Right ventricle myocardium superior (tissue), 1 donor: Measurements from ENCODE around the gene KERA. TPM values are rescaled to one million over a fixed set of nuclear protein-coding genes. Genes with fewer than 3 reads are reported as not detected.
"Not testable (repeated sequence)": the region's sequence is repeated elsewhere in the genome, so short reads cannot be mapped to it uniquely, and the experiment has no call there.

Source experiments
- ATAC-seq: fragments of 200-7000 bp; cut with Tn5 transposase; one replicate; pipeline ENCODE4 v1.9.1; 2020; ENCODE audit warnings: mild to moderate bottlenecking; ENCODE audit not compliant: poor library complexity
- DNase-seq: peaks from one replicate; pipeline ENCODE4 v3.0.0-alpha.2; 2020
- intact Hi-C: fragments of 100-400 bp; cut with DNase I; formaldehyde crosslinking; loops from one replicate; pipeline ENCODE4 v1.11.2; 2022
- long read RNA-seq: library from polyadenylated mRNA; unstranded; transcript quantifications from one replicate; pipeline ENCODE4 v2.0.0, GENCODE V29; 2021
- total RNA-seq: library from RNA; stranded (reverse); fragmentation: NEBNext Ultra II Directional; extraction: Animal tissue kit (Norgen Biotek cat#: 25700); gene quantifications from one replicate; pipeline ENCODE4 v1.2.1, GENCODE V29; 2021
- donor health status: DM: no; HTN: yes; CAD: no; lungs with severe emphysema.

KERA gene, protein sequence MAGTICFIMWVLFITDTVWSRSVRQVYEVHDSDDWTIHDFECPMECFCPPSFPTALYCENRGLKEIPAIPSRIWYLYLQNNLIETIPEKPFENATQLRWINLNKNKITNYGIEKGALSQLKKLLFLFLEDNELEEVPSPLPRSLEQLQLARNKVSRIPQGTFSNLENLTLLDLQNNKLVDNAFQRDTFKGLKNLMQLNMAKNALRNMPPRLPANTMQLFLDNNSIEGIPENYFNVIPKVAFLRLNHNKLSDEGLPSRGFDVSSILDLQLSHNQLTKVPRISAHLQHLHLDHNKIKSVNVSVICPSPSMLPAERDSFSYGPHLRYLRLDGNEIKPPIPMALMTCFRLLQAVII
- total RNA-seq: not detected
- long read RNA-seq: 0 reads

DNA sequence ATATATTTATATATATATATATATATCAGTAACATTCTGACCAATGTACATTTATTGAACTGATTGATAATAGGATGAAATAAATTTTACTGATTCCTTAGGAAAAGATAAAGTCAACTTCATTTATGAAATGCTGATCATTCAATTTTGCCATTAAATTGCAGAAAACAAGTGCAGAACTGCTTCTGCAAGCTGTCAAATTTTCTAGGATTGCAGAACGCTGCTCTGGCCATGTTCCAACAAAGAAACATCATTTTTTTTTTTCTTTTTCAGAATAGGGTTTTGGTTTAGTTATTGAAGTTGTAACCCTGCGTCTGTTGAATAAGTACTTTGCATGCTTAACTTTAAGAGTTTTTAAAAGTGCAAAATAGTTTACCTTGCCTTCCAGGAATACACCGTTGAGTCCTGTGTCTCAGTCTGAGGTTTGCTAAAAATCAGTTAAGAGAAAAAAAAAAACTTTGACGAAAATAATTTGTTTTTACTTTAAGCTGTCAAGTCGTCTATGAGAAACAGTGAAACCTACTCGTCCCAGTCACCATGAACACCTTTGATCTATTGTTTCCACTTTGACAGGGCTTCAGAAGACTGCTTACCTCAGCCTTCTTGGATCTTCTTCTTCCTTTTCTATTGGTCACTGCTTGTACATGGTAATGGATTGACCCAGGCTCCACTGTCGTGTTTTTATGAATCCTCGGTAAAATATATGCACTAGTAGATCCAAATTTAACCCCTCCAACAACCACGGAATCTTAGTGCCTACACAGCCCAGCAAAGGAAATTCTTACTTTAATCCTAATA lies at the start of gene KERA:
TSS of gene KERA (minus strand) at position 657 of the 798 bp plus-strand sequence. CDS start 1,743 bp downstream, outside the sequence.
- no peak for DNase-seq
- intact Hi-C loops: no loop called here
- ATAC-seq: no peak

DNA sequence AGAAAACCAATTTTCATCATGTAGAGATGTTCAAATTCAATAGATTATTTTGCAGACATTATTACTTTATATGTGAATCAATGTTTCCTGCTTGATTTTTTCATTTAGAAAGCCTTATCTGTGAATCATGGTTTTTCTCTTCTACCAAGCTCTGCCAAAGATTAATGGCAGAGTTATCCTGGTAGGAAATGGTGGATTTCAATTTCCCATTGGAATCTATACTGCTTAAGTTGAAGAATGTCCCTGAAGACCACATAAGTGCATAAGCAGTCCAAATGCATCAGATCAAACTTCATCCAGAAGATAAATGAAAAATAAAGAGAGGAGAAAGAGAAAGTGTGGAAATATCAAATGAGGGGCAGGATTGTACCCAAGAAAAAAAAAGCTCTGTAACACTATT lies 48.5 kb upstream of the KERA start:
- intact Hi-C loops: loop anchor here (5.0 kb wide), 1 partner anchor 129 kb away; no protein-coding TSS in a partner anchor
- ATAC-seq: no peak
- DNase-seq: no peak

DNA sequence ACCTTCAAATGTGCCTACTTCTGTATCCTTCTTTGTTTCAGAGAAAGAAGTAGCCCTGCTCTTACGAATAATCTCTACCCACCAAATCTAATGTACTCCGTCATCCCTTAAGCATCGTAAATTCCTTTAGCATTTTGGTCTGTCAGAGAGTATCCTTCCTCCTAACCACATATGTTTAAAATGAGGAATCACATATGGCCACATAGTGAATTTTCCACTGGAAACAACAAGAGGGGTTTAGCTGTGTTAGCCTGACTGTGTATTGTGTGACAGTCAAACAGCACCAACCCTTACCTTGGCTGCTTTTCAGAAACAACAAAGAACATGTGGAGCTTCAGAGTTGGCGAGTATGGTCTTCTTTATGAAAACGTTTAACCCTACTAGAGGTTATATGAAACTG lies 48.0 kb upstream of the KERA start:
- DNase-seq: no peak
- intact Hi-C loops: loop anchor here (5.0 kb wide), 1 partner anchor 129 kb away; no protein-coding TSS in a partner anchor
- no peak for ATAC-seq

DNA sequence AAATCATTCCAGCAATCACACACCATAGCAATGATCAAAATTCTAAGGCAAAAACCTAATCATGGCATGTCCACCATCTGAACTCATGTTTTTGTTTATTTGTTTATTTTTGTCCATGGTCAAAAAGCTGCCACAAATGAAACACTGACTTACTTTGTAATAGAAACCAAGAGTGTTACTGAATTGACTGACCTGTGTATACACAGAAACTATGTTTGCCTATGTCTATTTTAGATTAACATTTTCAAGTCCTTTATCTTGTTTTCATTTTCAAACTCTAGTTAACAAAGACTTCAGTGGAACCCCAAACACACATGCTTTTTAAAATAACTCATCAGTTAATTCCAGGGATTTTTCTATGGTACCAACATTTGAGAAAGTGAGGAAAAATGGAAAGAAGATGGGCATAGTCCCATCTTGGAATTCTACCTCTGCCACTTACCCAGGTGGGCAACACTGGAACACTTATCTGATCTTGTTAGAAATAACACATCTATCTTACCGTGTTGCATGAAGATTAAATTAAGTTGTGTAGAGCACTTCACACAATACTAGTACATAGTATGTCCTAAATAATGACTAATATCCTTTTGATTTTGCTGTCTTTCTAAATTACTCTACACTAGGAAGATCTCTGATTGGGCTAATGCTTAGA lies 47.1 kb upstream of the KERA start:
- ATAC-seq: no peak
- intact Hi-C loops: loop anchor here (5.0 kb wide), 1 partner anchor 128 kb away; no protein-coding TSS in a partner anchor
- DNase-seq: no peak

DNA sequence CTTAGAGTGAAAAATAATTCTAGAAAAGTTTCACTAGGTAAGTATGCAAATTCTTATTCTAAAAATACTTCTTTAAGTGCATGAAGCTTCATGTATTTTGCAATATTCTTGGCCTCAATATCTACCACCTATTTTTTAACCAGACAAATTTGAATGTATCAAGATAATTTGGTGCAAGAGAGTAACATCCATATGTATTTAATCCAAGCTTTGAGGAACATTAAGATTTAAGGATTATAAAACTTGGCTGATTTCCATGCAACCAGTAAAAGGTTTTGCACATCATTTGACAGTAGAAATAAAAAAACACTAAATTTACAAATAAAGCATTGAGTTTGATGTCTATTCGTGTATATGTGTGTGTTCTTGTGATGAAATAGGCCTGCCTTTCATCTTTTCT lies 45.8 kb upstream of the KERA start:
- ATAC-seq (no peak), DNase-seq (no peak)
- intact Hi-C loops: no loop called here

DNA sequence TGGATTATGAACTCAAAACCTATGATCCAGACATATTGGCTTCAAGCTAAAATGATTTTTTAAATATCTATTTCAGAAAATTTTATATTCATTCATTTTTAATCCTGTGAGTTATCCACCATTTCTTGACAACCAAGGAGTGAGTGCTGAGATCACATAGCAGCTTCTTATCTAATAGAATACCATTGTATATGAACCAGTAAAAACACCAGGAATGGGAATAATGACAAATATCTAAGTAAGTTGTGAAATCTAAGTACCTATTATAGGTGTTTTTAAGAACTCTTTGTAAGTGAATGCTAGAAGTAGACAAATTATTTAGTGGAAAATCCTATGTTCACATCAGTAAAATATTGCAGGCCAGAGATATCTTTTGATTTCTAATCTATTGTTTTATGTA lies 45.3 kb upstream of the KERA start:
- DNase-seq (no peak), ATAC-seq (no peak)
- intact Hi-C loops: no loop called here

DNA sequence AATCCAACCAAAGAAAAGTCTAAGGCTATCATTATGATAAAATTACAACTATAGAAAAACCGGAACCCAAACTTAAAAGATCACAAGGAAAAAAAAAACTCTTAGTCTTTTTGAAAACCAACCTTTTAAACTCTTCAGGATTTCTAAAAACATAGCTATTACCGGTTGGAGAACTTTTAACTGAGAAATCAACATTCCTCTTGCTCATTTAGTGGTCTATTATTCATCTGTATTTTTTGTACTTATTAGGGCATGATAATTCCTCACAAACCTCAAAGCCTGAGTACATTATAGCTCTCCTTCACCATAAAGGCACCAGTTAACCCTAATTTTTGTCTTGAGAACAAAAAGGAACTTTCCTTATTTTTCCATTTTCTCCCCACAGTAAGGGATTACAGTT lies 43.1 kb upstream of the KERA start:
- intact Hi-C loops: no loop called here
- ATAC-seq (no peak), DNase-seq (no peak)

DNA sequence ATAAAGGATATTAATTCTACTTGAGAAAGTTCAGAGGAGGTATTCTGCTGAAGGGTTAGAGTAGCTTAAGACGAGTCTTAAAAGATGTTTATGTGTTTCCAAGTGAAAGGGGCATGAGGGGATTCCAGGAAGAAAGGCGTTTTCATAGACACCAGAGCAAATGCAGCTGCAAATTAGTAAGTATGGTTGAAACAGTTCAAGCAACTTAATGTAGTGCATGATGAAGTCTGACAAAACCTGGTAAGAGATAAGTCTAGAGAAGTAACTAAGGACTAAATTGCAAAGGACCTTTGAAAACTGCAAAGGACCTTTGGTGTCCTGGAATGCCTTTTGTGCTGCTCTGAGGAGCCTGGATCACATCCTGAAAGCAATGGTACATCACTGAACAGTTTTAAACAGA lies 42.0 kb upstream of the KERA start:
- no peak for DNase-seq
- ATAC-seq: no peak
- intact Hi-C loops: no loop called here

DNA sequence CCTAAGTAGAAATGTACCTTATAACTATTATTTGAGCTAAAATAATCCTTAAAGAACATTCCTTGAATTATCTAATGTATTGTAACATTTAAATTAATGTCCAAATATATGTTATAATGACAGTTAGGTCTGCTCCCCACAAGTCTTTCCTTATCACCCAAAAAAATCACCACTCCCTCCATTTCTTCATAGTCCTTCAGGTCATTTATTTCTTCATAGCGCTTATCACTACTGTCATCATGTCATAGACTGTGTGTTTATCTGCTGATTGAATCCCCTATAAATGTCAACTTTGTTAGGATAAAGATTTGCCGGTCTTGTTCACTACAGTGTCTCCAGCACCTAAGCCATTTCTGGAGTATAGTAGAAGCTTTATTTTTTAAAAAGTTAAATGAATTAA lies 41.5 kb upstream of the KERA start:
- no peak for DNase-seq
- intact Hi-C loops: no loop called here

DNA sequence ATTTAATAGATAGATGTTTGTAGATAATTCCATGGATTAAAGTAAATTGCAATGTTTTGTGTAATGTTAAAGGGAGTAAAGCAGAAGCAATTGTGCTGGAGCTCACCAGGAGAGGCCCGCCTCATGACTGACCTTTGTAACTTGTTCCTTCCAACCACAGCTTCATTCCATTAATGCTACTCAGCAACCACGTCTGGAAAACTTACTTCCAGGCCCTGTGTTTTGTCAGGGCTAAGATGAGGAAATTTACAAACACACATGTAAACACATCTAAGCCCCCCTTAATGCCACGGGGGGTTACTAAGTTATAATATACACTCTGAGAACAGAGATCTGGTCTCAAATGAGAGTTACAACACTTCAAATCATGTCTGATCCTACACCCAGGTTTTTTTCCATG lies 41.1 kb upstream of the KERA start:
- intact Hi-C loops: no loop called here
- DNase-seq (no peak), ATAC-seq (peak; percentile 46)

More for the DNA sequence above, 41.5 kb upstream of the KERA start:
- no peak for ATAC-seq

DNA sequence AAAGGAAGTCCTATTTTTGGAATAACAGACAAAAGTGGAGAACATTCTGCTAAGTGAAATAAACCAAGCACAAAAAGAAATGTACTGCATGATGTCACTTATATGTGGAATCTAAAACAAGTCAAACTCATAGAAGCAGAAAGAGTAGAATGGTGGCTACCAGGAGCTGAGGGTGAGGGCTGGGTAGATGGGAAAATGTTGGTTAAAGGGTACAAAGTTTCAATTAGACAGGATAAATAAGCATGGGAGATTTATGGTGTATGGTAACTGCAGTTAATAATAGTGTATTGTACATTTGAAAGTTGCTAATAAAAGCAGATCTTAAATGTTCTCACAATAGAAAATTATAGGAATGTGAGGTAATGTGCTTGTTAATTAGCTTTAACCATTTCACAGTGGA lies 40.6 kb upstream of the KERA start:
- intact Hi-C loops: no loop called here
- no peak for ATAC-seq
- no peak for DNase-seq

DNA sequence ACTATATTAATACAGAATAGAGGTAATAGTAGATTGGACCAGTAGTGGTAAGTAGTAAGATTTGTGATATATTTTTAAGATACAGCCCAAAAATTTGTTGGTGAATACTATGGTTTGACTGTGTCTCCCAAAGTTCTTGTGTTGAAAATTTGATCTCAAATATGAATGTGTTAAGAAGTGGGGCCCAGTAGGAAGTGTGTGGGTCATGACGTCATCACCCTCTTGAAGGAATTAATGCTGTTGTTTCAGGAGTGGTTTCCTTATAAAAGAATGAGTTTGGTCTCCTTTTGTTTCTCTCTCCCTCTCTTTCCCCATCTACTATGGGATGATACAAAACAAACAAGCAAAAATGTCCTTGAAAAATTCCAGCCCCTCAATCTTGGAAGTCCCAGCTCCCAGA lies 37.1 kb upstream of the KERA start:
- no peak for ATAC-seq
- DNase-seq: no peak
- intact Hi-C loops: no loop called here

DNA sequence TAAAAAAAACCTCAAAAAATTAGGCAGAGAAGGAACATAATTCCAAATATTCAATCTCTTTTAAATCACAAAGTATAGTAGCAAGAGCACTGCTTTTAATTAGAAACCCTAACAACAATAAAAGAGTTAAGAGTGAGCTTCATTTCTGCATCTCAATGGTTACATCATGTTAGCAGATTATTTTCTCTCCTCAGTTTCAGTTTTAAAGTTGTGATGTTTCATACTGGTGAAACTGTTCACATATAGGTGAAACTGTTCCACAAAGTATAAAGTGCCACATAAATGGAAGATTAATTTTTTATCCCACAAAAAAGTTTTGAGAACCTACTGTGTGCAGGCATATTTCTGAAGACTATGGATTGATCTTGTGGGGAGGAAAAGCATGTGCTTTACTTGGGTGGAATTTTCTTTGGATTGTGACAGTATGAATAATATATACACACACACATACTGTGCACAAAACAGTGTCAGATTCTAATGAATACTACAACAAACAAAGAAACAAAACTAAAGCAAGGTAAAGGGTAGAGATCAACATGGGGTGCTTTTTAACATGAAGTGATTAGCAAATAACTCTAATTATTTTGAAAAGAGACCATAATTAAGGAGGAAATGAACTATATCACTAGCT lies 36.3 kb upstream of the KERA start:
- DNase-seq (no peak), ATAC-seq (no peak)
- intact Hi-C loops: no loop called here

DNA sequence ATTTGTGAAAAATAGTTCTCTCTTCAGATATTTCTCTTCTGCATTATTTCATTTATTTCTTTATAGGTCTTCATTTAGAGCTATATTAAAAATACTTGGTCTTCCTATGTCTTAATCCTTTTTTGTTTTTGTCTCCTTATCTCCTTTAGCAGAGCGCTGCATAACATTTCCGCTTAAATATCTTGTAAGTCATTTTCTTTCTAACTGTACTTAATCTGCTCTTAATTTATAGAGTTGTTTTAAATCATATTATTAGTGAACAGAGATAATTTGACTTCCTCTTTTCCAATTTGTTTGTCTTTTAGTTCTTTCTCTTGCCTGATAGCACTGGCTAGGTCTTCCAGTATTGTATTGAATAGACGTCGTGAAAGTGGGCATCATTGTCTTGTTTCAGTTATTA lies 35.5 kb upstream of the KERA start:
- ATAC-seq: no peak
- intact Hi-C loops: no loop called here
- DNase-seq: no peak

DNA sequence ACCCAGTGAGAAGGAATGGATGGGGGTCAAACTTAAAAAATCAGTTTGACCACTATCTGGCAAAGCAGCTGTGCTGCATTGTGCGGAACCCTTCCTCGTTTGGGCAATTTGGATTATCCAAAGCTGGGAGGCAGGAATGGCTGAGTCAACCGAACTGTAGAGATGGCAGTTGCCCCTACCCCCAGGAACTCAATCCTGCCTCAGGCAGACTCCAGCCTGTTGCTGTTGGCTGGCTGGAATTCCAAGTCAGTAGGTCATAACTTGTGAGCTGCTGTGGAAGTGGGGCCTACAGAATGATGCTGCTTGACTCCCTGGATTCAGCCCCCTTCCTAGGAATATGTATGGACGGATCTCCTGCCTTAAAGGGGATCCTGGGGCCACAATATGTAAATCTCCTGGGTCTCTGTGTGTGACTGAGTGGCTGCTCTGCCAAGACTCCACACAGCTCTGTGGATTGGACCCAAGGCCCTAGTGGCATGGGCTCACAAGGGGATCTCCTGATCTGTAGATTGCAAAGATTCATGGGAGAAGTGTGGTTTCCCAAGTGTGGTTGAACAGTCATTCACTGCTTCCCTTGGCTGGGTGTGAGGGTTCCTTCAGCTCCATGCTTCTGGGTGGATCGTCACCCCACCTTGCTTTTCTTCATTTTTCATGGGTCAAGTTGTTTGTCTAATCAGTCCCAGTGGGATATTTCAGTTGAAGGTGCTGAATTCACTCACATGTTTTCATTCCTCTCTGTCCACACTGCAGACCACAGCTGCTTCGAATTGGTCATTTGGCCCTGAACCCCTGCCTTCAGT lies 34.3 kb upstream of the KERA start:
- ATAC-seq (no peak), DNase-seq (no peak)
- intact Hi-C loops: no loop called here

DNA sequence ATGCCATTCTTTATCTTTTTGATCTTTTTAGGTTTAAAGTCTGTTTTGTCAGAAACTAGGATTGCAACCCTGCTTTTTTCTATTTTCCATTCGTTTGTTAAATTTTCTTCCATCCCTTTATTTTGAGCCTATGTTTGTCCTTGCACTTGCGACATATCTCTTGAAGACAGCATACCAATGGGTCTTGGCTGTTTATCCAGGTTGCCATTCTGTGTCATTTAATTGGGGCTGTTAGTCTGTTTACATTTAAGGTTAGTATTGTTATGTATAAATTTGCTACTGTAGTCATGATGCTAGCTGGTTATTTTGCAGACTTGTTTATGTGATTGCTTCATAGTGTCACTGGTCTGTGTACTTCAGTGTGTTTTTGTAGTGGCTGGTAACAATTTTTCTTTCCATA lies 32.1 kb upstream of the KERA start:
- DNase-seq, ATAC-seq, intact Hi-C loops: not testable (repeated sequence)

DNA sequence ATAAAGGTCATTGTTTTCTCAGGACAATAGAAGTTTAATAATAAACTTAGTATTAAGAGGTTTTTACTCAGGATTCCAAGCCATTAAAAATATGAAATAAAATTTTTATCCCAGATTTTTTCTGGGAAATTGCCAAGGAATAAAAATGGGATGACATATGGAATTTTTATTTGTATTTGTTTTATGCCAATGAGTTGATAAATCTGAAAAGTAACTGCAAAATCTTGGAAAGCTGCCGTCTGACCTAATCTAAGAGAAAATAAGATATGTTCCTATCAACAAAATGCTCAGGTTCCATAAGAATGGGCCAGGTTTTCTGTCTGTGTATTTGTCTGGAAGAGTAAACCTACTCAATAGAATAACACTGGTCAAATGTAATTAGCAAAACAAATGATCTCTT lies 22.2 kb upstream of the KERA start:
- DNase-seq (no peak), ATAC-seq (no peak)
- intact Hi-C loops: no loop called here

DNA sequence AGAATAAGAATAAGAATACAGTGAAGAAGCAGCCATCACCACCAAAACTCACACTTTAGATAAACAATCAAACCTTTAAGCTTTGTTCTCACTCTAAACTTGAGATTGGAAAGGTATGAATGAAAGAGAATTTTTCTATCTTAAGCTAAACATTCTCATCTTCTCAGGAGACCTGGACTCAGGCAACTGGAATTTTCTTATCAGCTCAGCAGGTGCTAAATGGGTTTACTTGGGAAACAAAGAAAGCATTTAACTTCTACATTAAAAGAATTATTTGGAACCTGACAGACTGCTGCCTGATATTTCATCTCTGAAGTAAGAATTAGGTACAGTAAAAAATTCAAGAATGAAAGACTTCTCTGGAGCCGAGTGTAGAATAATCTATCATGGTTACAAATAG lies 20.7 kb upstream of the KERA start:
- no peak for DNase-seq
- intact Hi-C loops: no loop called here
- no peak for ATAC-seq
